H1 (cell line): Measurements from ENCODE around the gene DMAC2. TPM values are rescaled to one million over a fixed set of nuclear protein-coding genes. Genes with fewer than 3 reads are reported as not detected.

Source experiments
- CTCF ChIA-PET: fragments of 300-600 bp; sonication (Branson Sonifier 250); formaldehyde crosslinking; loops from one replicate; lab custom pipeline; 2021; ENCODE audit not compliant: partially characterized antibody; lab: Charles Lee
- POLR2A ChIA-PET: fragments of 300-600 bp; sonication (Branson Sonifier 250); formaldehyde crosslinking; loops from one replicate; lab custom pipeline; 2021; ENCODE audit warnings: inconsistent platforms; ENCODE audit not compliant: partially characterized antibody; lab: Charles Lee
- DNase-seq, 2 experiments: peaks; one replicate each; pipeline versions ENCODE4 v3.0.0 to v3.0.0-alpha.2; 2010 to 2022; ENCODE audit warnings: low spot score in 2 of 2, low read depth in 1 of 2, mixed read lengths in 1 of 2
- FAIRE-seq: peaks from 2 replicates; lab custom pipeline; 2011; peaks lifted over from hg19 to GRCh38; lab: Jason Lieb, UNC
- H2AFZ ChIP-seq: 2 replicates; pipeline ENCODE4 v1.8.1; 2012; ENCODE audit warnings: low read length, inconsistent platforms
- H2AK5ac ChIP-seq: 2 replicates; pipeline ENCODE4 v1.6.1; 2013; ENCODE audit warnings: low read depth, low read length
- H2BK120ac ChIP-seq: replicated peaks from 2 replicates; pipeline ENCODE3; 2013; ENCODE audit warnings: low read depth, low read length, inconsistent platforms
- H2BK12ac ChIP-seq: 2 replicates; pipeline ENCODE4 v1.6.1; 2013; ENCODE audit warnings: low read depth, low read length
- H2BK15ac ChIP-seq: 2 replicates; pipeline ENCODE4 v1.6.1; 2013; ENCODE audit warnings: low read length
- H2BK20ac ChIP-seq: 2 replicates; pipeline ENCODE4 v1.6.1; 2013; ENCODE audit warnings: low read length
- H2BK5ac ChIP-seq: 2 replicates; pipeline ENCODE4 v1.6.1; 2013; ENCODE audit warnings: low read depth, low read length
- H3K14ac ChIP-seq: 2 replicates; pipeline ENCODE4 v1.6.1; 2013; ENCODE audit warnings: inconsistent platforms; ENCODE audit not compliant: insufficient read length
- H3K18ac ChIP-seq: 2 replicates; pipeline ENCODE4 v1.6.1; 2013; ENCODE audit warnings: low read length; ENCODE audit errors: extremely low read depth
- H3K23ac ChIP-seq: 2 replicates; pipeline ENCODE4 v1.6.1; 2013; ENCODE audit warnings: inconsistent platforms; ENCODE audit not compliant: insufficient read length
- H3K23me2 ChIP-seq: 2 replicates; pipeline ENCODE4 v1.6.1; 2013; ENCODE audit warnings: low read depth, low read length
- H3K27ac ChIP-seq: 2 replicates; pipeline ENCODE4 v1.6.1; 2011; ENCODE audit warnings: low read depth, low read length, inconsistent platforms
- H3K27me3 ChIP-seq, 4 experiments: replicated peaks in 1 of 4; 1 replicate in 1 of 4; 2 replicates in 3 of 4; pipeline versions ENCODE4 v1.6.1 to v1.8.1; 2011 to 2013; ENCODE audit warnings: low read length in 3 of 4, mild to moderate bottlenecking in 3 of 4, inconsistent platforms in 2 of 4, mixed read lengths in 2 of 4, moderate library complexity in 1 of 4; ENCODE audit not compliant: control insufficient read depth in 3 of 4, insufficient read depth in 3 of 4; ENCODE audit errors: extremely low read depth in 1 of 4
- H3K36me3 ChIP-seq, 4 experiments: 2 replicates each; pipeline versions ENCODE4 v1.6.1 to v1.8.1; 2011 to 2013; ENCODE audit warnings: mild to moderate bottlenecking in 4 of 4, low read length in 3 of 4, moderate library complexity in 2 of 4, control low read depth in 1 of 4, inconsistent platforms in 1 of 4; ENCODE audit not compliant: insufficient read depth in 4 of 4, control insufficient read depth in 2 of 4
- H3K4ac ChIP-seq: replicated peaks from 2 replicates; pipeline ENCODE3; 2013; ENCODE audit warnings: low read length, low read depth, mixed read lengths, inconsistent platforms; ENCODE audit not compliant: insufficient read length
- H3K4me1 ChIP-seq, 4 experiments: replicated peaks in 1 of 4; 1 replicate in 1 of 4; 2 replicates in 3 of 4; pipeline versions ENCODE4 v1.6.1 to v1.8.1; 2011 to 2013; ENCODE audit warnings: low read length in 3 of 4, inconsistent platforms in 2 of 4, mixed read lengths in 1 of 4; ENCODE audit not compliant: insufficient read depth in 4 of 4, control insufficient read depth in 3 of 4
- H3K4me2 ChIP-seq, 2 experiments: 2 replicates each; pipeline versions ENCODE4 v1.6.1 to v1.8.1; 2011 to 2013; ENCODE audit warnings: low read depth in 2 of 2, low read length in 2 of 2, control low read depth in 1 of 2, inconsistent platforms in 1 of 2, mild to moderate bottlenecking in 1 of 2; ENCODE audit not compliant: insufficient read depth in 1 of 2
- H3K4me3 ChIP-seq, 4 experiments: fragments of 200-600, 300-600 bp in 1 of 4; sonication (generic), shearing (Covaris generic), sonication (Bioruptor Twin) in 1 of 4; 2 replicates each; pipeline versions ENCODE4 v1.5.1 to v1.8.1; 2011 to 2016; ENCODE audit warnings: low read length in 4 of 4, low read depth in 3 of 4, control low read depth in 2 of 4, inconsistent platforms in 2 of 4, mild to moderate bottlenecking in 2 of 4, mixed read lengths in 1 of 4, moderate library complexity in 1 of 4; ENCODE audit not compliant: insufficient read depth in 2 of 4; ENCODE audit errors: extremely low read depth in 1 of 4
- H3K56ac ChIP-seq: replicated peaks from 2 replicates; pipeline ENCODE3; 2013; ENCODE audit warnings: low read depth, mild to moderate bottlenecking, mixed read lengths, low read length, inconsistent platforms; ENCODE audit not compliant: insufficient read length
- H3K79me1 ChIP-seq: 2 replicates; pipeline ENCODE4 v1.6.1; 2013; ENCODE audit warnings: low read depth, low read length, control low read depth
- H3K79me2 ChIP-seq, 2 experiments: 2 replicates each; pipeline versions ENCODE4 v1.6.1 to v1.8.1; 2012 to 2013; ENCODE audit warnings: low read length in 2 of 2, mild to moderate bottlenecking in 2 of 2, inconsistent platforms in 1 of 2; ENCODE audit not compliant: insufficient read depth in 2 of 2, control insufficient read depth in 1 of 2
- H3K9ac ChIP-seq, 4 experiments: replicated peaks in 1 of 4; 1 replicate in 1 of 4; 2 replicates in 3 of 4; pipeline versions ENCODE4 v1.6.1 to v1.8.1; 2011 to 2013; ENCODE audit warnings: low read depth in 3 of 4, low read length in 3 of 4, control low read depth in 2 of 4, mild to moderate bottlenecking in 2 of 4, moderate library complexity in 2 of 4, inconsistent platforms in 1 of 4; ENCODE audit errors: extremely low read depth in 1 of 4
- H3K9me3 ChIP-seq, 2 experiments: 2 replicates each; pipeline versions ENCODE4 v1.6.1 to v1.8.1; 2012 to 2013; ENCODE audit warnings: mild to moderate bottlenecking in 2 of 2, moderate library complexity in 2 of 2, control low read depth in 1 of 2, inconsistent platforms in 1 of 2, low read depth in 1 of 2, low read length in 1 of 2, mixed read lengths in 1 of 2; ENCODE audit not compliant: insufficient read depth in 2 of 2
- H4K20me1 ChIP-seq, 2 experiments: replicated peaks in 1 of 2; 2 replicates each; pipeline versions ENCODE3 to v1.8.1; 2011 to 2013; ENCODE audit warnings: inconsistent platforms in 2 of 2, low read length in 2 of 2, mild to moderate bottlenecking in 1 of 2; ENCODE audit not compliant: insufficient read depth in 2 of 2, control insufficient read depth in 1 of 2
- H4K5ac ChIP-seq: 2 replicates; pipeline ENCODE4 v1.6.1; 2013; ENCODE audit warnings: low read length, low read depth, mixed read lengths, inconsistent platforms; ENCODE audit not compliant: insufficient read length
- H4K8ac ChIP-seq: 2 replicates; pipeline ENCODE4 v1.8.0; 2013; ENCODE audit warnings: mild to moderate bottlenecking, moderate library complexity, low read length, inconsistent platforms; ENCODE audit not compliant: insufficient read depth; ENCODE audit errors: extremely low read depth
- H4K91ac ChIP-seq: replicated peaks from 2 replicates; pipeline ENCODE3; 2013; ENCODE audit warnings: low read length, mixed read lengths, inconsistent platforms; ENCODE audit not compliant: insufficient read length
- CREB1 ChIP-seq: IDR thresholded peaks from 2 replicates; pipeline ENCODE4 v1.6.1; 2012; ENCODE audit warnings: inconsistent platforms
- EGR1 ChIP-seq: IDR thresholded peaks from 2 replicates; pipeline ENCODE4 v1.6.1; 2011; ENCODE audit warnings: low read depth, low read length, borderline replicate concordance
- GTF2F1 ChIP-seq: IDR thresholded peaks from 2 replicates; pipeline ENCODE4 v1.6.1; 2012; ENCODE audit warnings: low read depth, low read length, improper control_type of control experiment, borderline replicate concordance
- HDAC2 ChIP-seq, 2 experiments: fragments of 300-600 bp in 1 of 2; sonication (generic) in 1 of 2; IDR thresholded peaks; 2 replicates each; pipeline ENCODE4 v1.6.1; 2011 to 2012; ENCODE audit warnings: low read depth in 2 of 2, low read length in 2 of 2, mild to moderate bottlenecking in 2 of 2, moderate library complexity in 2 of 2, borderline replicate concordance in 1 of 2, inconsistent platforms in 1 of 2
- JUND ChIP-seq: IDR thresholded peaks from 2 replicates; pipeline ENCODE4 v1.6.1; 2011; ENCODE audit warnings: mild to moderate bottlenecking, improper control_type of control experiment, low read length
- MAFK ChIP-seq: IDR thresholded peaks from 2 replicates; pipeline ENCODE4 v1.6.1; 2012; ENCODE audit warnings: low read depth, mild to moderate bottlenecking, improper control_type of control experiment, low read length
- POLR2A ChIP-seq, 2 experiments: IDR thresholded peaks; 1 replicate in 1 of 2; 2 replicates in 1 of 2; pipeline ENCODE4 v1.6.1; 2011; ENCODE audit warnings: low read depth in 2 of 2, low read length in 2 of 2, mild to moderate bottlenecking in 2 of 2; ENCODE audit errors: control extremely low read depth in 1 of 2
- RBBP5 ChIP-seq: IDR thresholded peaks from 2 replicates; pipeline ENCODE4 v1.7.1; 2012; ENCODE audit warnings: low read depth, mild to moderate bottlenecking, inconsistent platforms, low read length, moderate library complexity, borderline replicate concordance
- RXRA ChIP-seq: IDR thresholded peaks from 2 replicates; pipeline ENCODE4 v1.6.1; 2011; ENCODE audit warnings: low read depth, mild to moderate bottlenecking, low read length, moderate library complexity; ENCODE audit not compliant: insufficient read depth
- SP2 ChIP-seq: IDR thresholded peaks from 2 replicates; pipeline ENCODE4 v1.6.1; 2012; ENCODE audit warnings: mild to moderate bottlenecking, low read length, inconsistent platforms
- WGBS, 2 experiments: shearing (Covaris generic) in 1 of 2; methylation state at CpG; one replicate each; pipeline versions ENCODE4 v1.1.6 to v1.1.7; 2013 to 2015; ENCODE audit warnings: low lambda C conversion rate in 2 of 2, mixed read lengths in 2 of 2, inconsistent platforms in 1 of 2, low coverage in 1 of 2, missing lambda C conversion rate in 1 of 2; ENCODE audit not compliant: insufficient replicate concordance in 2 of 2, insufficient coverage in 1 of 2, insufficient read length in 1 of 2; ENCODE audit errors: extremely low coverage in 1 of 2, missing lambda C conversion rate in 1 of 2; 5-methylcytosine and 5-hydroxymethylcytosine counted together
- polyA plus RNA-seq, 7 experiments: library from polyadenylated mRNA; depleted of rRNA in 3 of 7; stranded (reverse) in 5 of 7; unstranded in 2 of 7; fragments of >200 nt in 5 of 7; fragments of 200-250 nt in 2 of 7; gene quantifications; 1 replicate in 5 of 7; 2 replicates in 1 of 7; 4 replicates in 1 of 7; pipeline versions ENCODE4 v1.2.1 to v1.2.3, GENCODE V29; 2011 to 2013; ENCODE audit warnings: missing spikeins in 2 of 7, mixed read lengths in 2 of 7
- total RNA-seq: library from RNA; stranded (reverse); fragmentation: NEBNext Ultra II Directional; extraction: Animal tissue kit (Norgen Biotek cat#: 25700); gene quantifications from 2 replicates; pipeline ENCODE4 v1.2.1, GENCODE V29; 2021
- TF ChIP-seq, protein P1 (sequence below): IDR thresholded peaks from 2 replicates; pipeline ENCODE4 v1.6.1; 2011; ENCODE audit warnings: low read depth, mild to moderate bottlenecking, low read length; ENCODE audit not compliant: insufficient read depth

The DMAC2 gene
- total and polyA plus RNA-seq, 2 of the 8 experiments (the other 6 are each of a cell fraction or from before 2014, with no cell fraction given) = 86.8 to 170 TPM

DNA sequence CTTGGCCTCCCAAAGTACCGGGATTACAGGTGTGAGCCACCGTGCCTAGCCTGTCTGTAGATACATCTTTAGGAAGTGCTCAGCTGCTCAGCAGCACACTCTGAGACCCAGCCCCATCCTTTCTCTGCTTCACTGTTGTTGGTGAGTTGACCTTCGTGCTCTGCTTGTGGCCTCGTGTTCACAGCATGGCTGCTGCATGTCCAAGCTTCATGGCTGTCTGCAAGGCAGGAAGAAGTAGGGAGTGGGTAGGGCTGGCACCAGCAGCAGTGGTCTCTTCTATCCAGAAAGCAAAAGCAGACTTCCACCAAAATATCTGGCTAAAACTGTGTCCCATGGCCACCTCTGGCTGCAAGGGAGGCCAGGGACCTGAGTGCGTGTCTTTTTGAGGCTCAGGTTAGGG is 26.8 kb downstream of the DMAC2 start:
- H2BK20ac ChIP-seq = no peak overlapping the region
- peaks cover 2 to 9% (median 4%) of the 10 kb centered on the region in 4 experiments; a peak in 4 of 8 replicates for H3K36me3 ChIP-seq
- H3K23ac ChIP-seq = no peak overlapping the region
- DNase-seq (no peak), FAIRE-seq (no peak)
- no peak overlapping the region for H4K8ac ChIP-seq
- no peak overlapping the region for H3K4me2 ChIP-seq
- no peak overlapping the region for H3K14ac ChIP-seq
- H3K23me2 ChIP-seq = no peaks in the 10 kb centered on the region
- ChIA-PET CTCF (interaction anchor here (1.0 to 1.3 kb wide), 2 partner anchors 18 to 34 kb away, joined by 3 to 4 read pairs; no protein-coding TSS in a partner anchor), POLR2A (interaction anchor here (1.0 kb wide), 2 partner anchors 10 to 27 kb away, joined by 3 read pairs; partner anchors contain the start of gene DMAC2)
- no peak overlapping the region for H2BK5ac ChIP-seq
- no peak overlapping the region for H3K9ac ChIP-seq
- H3K4me3 ChIP-seq = no peak overlapping the region
- H2BK12ac ChIP-seq = no peak overlapping the region
- 95% methylated on average over 5 of the region's 5 CpGs; no CpG with 5 or more reads in 1 of the 2 experiments for WGBS, 2 experiments
- H4K20me1 ChIP-seq = peaks cover 0 to 5% of the 10 kb centered on the region in 2 experiments
- no peak overlapping the region for H2BK120ac ChIP-seq
- no peaks in the 10 kb centered on the region; a peak in 1 of 7 replicates for H3K27me3 ChIP-seq
- no peak overlapping the region for H4K5ac ChIP-seq
- no peak overlapping the region for H3K4ac ChIP-seq
- no peaks in the 10 kb centered on the region for H3K79me1 ChIP-seq
- no peak overlapping the region for H3K27ac ChIP-seq
- no peak overlapping the region for H2AFZ ChIP-seq
- H3K9me3 ChIP-seq = no peaks in the 10 kb centered on the region
- no peak overlapping the region for H2BK15ac ChIP-seq
- H4K91ac ChIP-seq = no peak overlapping the region
- no peaks in the 10 kb centered on the region for H3K4me1 ChIP-seq
- no peak overlapping the region for H3K18ac ChIP-seq
- H2AK5ac ChIP-seq = no peak overlapping the region
- H3K79me2 ChIP-seq = no peaks in the 10 kb centered on the region
- TF ChIP-seq MAFK = no peak
- TF ChIP-seq SP2 = no peak
- no peak for TF ChIP-seq HDAC2 (IDR thresholded peaks at IDR 0.05; ENCODE audit: borderline replicate concordance in 1 of 2, low read depth in 2 of 2, low read length in 2 of 2)
- TF ChIP-seq JUND = no peak
- no peak for TF ChIP-seq RBBP5
- TF ChIP-seq, protein P1, sequence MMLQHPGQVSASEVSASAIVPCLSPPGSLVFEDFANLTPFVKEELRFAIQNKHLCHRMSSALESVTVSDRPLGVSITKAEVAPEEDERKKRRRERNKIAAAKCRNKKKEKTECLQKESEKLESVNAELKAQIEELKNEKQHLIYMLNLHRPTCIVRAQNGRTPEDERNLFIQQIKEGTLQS = no peak
- no peak for TF ChIP-seq EGR1
- TF ChIP-seq RXRA = no peak
- TF ChIP-seq GTF2F1 = no peak
- TF ChIP-seq POLR2A (IDR thresholded peaks at IDR 0.05; ENCODE audit: control extremely low read depth in 1 of 2, low read depth in 2 of 2, low read length in 2 of 2) = no peak
- TF ChIP-seq CREB1 = no peak
- no peak overlapping the region for H3K56ac ChIP-seq
